GM19452 (cell line): ENCODE data around the gene FAM72D.
"Not testable (repeated sequence)": the region's sequence is repeated elsewhere in the genome, so short reads cannot be mapped to it uniquely, and the experiment has no call there.

Experiments
- ATAC-seq: cut with Tn5 transposase; IDR thresholded peaks from one replicate; pipeline ENCODE4 v1.9.1; 2021; ENCODE audit not compliant: unreplicated experiment

The FAM72D gene

GRCh38 chr1:145095284-145096057, at the start of gene FAM72D, which contains the start of gene SRGAP2B:
TSS of gene FAM72D (plus strand) at chr1:145095974. CDS start at chr1:145096848, 874 bp downstream.
TSS of gene SRGAP2B (minus strand) at chr1:145095328. CDS start at chr1:145092901, 2,427 bp downstream.
- peak; percentile 78 for ATAC-seq

GRCh38 chr1:145047553-145047952, 48.2 kb upstream of the FAM72D start:
- ATAC-seq, result not testable (repeated sequence)

- ATAC-seq, result not testable (repeated sequence)
Observed at GRCh38 chr1:145048181-145048856, 47.5 kb upstream of the FAM72D start.

GRCh38 chr1:145052019-145052776, 43.6 kb upstream of the FAM72D start:
- not testable (repeated sequence) for ATAC-seq

- ATAC-seq, result not testable (repeated sequence)
Observed at GRCh38 chr1:145053428-145053827, 42.3 kb upstream of the FAM72D start.

- peak; percentile 97 for ATAC-seq
Observed at GRCh38 chr1:145055217-145055760, 40.5 kb upstream of the FAM72D start.

- ATAC-seq, result peak; percentile 65
Observed at GRCh38 chr1:145058184-145058583, 37.6 kb upstream of the FAM72D start.

- ATAC-seq, result not testable (repeated sequence)
Observed at GRCh38 chr1:145063285-145063684, 32.5 kb upstream of the FAM72D start.

- not testable (repeated sequence) for ATAC-seq
Observed at GRCh38 chr1:145063941-145064648, 31.7 kb upstream of the FAM72D start.

- not testable (repeated sequence) for ATAC-seq
Observed at GRCh38 chr1:145065194-145065826, 30.5 kb upstream of the FAM72D start.

- ATAC-seq, result not testable (repeated sequence)
Observed at GRCh38 chr1:145066486-145066885, 29.3 kb upstream of the FAM72D start.

GRCh38 chr1:145071569-145071968, 24.2 kb upstream of the FAM72D start:
- ATAC-seq, result not testable (repeated sequence)

GRCh38 chr1:145074021-145074559, 21.7 kb upstream of the FAM72D start:
- ATAC-seq, result not testable (repeated sequence)

- not testable (repeated sequence) for ATAC-seq
Observed at GRCh38 chr1:145076877-145077276, 18.9 kb upstream of the FAM72D start.

GRCh38 chr1:145077872-145078786, 17.6 kb upstream of the FAM72D start:
- ATAC-seq, result not testable (repeated sequence)

- ATAC-seq, result not testable (repeated sequence)
Observed at GRCh38 chr1:145078787-145079370, 16.9 kb upstream of the FAM72D start.

GRCh38 chr1:145079737-145080136, 16.0 kb upstream of the FAM72D start:
- ATAC-seq, result not testable (repeated sequence)

GRCh38 chr1:145080193-145080592, 15.6 kb upstream of the FAM72D start:
- not testable (repeated sequence) for ATAC-seq
